SK-N-SH (cell line): Measurements from ENCODE around the gene MAPK9.

Experiments used
- CTCF ChIP-seq: fragments of 200-600 bp; sonication (generic); IDR thresholded peaks from 2 replicates; pipeline ENCODE4 v1.6.1; 2017; ENCODE audit warnings: antibody characterized with exemption, mild to moderate bottlenecking, moderate library complexity
- EP300 ChIP-seq, 2 experiments: IDR thresholded peaks; 2 replicates each; pipeline versions ENCODE4 v1.4.0 to v1.6.1; 2012; ENCODE audit warnings: borderline replicate concordance in 1 of 2, low read depth in 1 of 2, low read length in 1 of 2
- FOSL2 ChIP-seq: IDR thresholded peaks from 2 replicates; pipeline ENCODE4 v1.4.0; 2012; ENCODE audit warnings: low read depth, mild to moderate bottlenecking, moderate library complexity, borderline replicate concordance
- FOXM1 ChIP-seq: IDR thresholded peaks from 2 replicates; pipeline ENCODE4 v1.4.0; 2012; ENCODE audit warnings: low read depth, mild to moderate bottlenecking
- REST ChIP-seq: IDR thresholded peaks from 2 replicates; pipeline ENCODE4 v1.6.1; 2012; ENCODE audit warnings: mild to moderate bottlenecking, low read depth, low read length, moderate library complexity
- TEAD4 ChIP-seq: IDR thresholded peaks from 2 replicates; pipeline ENCODE4 v1.4.0; 2012; ENCODE audit warnings: mild to moderate bottlenecking, borderline replicate concordance; ENCODE audit not compliant: insufficient read depth
- YY1 ChIP-seq: IDR thresholded peaks from 2 replicates; pipeline ENCODE4 v1.4.0; 2012; ENCODE audit warnings: low read depth, mild to moderate bottlenecking

- TF ChIP-seq FOXM1 (no peak), CTCF (no peak), EP300 (IDR thresholded peaks at IDR 0.05; ENCODE audit: borderline replicate concordance in 1 of 2, low read depth in 1 of 2, low read length in 1 of 2) (no peak), TEAD4 (no peak), REST (no peak), YY1 (no peak), FOSL2 (no peak)
These were observed 3.2 kb upstream of the MAPK9 start for GRCh38 chr5:180294913-180295555.
